Activated naive CD4-positive, alpha-beta T cell treated with anti-CD3 and anti-CD28 coated beads, Interleukin-2, amount 50 U/mL, for 24 hours (primary cell): ENCODE data around the gene OR2AT4.

Experiments
- H3K27ac Mint-ChIP-seq: one replicate; pipeline ENCODE4 v1.8.0; 2021; ENCODE audit warnings: mild to moderate bottlenecking, mixed read lengths
- H3K27me3 Mint-ChIP-seq: one replicate; pipeline ENCODE4 v1.8.0; 2021; ENCODE audit warnings: mixed read lengths
- H3K36me3 Mint-ChIP-seq: one replicate; pipeline ENCODE4 v1.8.0; 2021; ENCODE audit warnings: mixed read lengths
- H3K4me1 Mint-ChIP-seq: one replicate; pipeline ENCODE4 v1.8.0; 2021; ENCODE audit warnings: mixed read lengths
- H3K4me3 Mint-ChIP-seq: one replicate; pipeline ENCODE4 v1.8.0; 2021; ENCODE audit warnings: mild to moderate bottlenecking, mixed read lengths
- H3K9me3 Mint-ChIP-seq: one replicate; pipeline ENCODE4 v1.8.0; 2021; ENCODE audit warnings: mixed read lengths

The OR2AT4 gene

DNA sequence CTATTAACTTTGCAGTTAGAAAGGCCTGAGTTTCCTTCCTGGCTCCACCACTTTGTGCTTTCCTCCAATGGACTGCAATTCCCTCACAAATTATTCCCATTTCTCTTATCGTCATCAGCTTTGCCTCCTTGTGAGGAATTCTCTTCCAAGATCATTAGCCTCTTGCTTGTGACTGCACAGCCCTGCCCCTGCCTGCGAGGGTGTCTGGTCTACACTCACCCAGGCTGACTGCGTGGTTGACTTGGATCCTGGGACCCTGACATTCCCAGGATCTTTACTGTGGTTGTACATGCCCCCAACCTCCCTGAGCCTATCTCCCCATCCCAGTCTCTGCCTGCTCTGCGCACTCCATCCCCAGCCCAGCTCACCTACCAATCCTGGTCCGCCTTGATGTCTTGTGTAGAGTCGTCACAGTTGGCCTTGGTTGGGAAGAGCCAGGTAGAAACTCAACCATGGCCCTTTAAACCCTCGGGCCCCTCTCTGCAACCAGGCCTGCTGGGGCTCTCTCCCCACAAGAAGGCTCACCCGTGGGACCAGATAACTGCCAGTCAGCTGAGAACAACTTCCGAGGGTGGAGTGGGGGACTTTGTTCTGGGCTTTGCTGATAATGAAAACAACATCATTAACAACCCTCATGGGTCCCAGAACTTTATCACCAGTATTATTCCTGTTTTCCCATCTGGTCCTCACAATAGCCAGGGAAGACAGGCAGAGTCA lies at the start of gene OR2AT4:
TSS of gene OR2AT4 (minus strand) at position 421 of the 717 bp plus-strand sequence.
- Mint-ChIP-seq H3K27ac (no peak within 1 kb of the TSS), H3K4me1 (no peaks in the 10 kb centered on the region), H3K36me3 (no peaks in the 10 kb centered on the region), H3K27me3 (peaks cover 25% of the 10 kb centered on the region), H3K9me3 (no peaks in the 10 kb centered on the region), H3K4me3 (no peak within 1 kb of the TSS)

DNA sequence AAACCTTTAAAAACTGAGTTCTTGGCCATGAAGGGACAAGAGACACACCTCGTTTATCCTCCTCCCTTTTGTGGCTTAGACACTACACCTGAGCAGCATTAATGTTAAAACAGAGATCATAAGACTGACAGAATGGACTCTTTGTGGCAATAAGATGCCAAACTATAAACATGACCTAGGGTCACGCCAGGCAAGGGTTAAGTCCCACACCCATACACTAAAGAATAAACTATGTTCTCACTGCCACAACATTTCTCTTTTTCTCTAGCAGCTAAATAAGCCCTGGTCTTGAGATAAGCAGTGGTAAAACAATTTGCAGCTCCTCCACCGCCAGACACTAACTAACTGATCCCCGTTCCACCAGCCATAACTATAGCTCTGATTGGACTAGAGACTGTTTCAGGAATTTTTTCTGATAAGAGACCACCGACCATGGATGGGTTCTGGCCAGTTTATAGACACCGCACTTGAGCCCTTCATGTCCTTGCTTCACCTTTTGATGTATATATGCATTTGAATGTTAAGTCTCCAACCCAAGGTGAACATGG lies 49.4 kb upstream of the OR2AT4 start:
- Mint-ChIP-seq H3K4me3 (no peak overlapping the region), H3K27ac (no peak overlapping the region), H3K36me3 (no peaks in the 10 kb centered on the region), H3K9me3 (no peaks in the 10 kb centered on the region), H3K4me1 (peaks cover 33% of the 10 kb centered on the region), H3K27me3 (no peaks in the 10 kb centered on the region)

DNA sequence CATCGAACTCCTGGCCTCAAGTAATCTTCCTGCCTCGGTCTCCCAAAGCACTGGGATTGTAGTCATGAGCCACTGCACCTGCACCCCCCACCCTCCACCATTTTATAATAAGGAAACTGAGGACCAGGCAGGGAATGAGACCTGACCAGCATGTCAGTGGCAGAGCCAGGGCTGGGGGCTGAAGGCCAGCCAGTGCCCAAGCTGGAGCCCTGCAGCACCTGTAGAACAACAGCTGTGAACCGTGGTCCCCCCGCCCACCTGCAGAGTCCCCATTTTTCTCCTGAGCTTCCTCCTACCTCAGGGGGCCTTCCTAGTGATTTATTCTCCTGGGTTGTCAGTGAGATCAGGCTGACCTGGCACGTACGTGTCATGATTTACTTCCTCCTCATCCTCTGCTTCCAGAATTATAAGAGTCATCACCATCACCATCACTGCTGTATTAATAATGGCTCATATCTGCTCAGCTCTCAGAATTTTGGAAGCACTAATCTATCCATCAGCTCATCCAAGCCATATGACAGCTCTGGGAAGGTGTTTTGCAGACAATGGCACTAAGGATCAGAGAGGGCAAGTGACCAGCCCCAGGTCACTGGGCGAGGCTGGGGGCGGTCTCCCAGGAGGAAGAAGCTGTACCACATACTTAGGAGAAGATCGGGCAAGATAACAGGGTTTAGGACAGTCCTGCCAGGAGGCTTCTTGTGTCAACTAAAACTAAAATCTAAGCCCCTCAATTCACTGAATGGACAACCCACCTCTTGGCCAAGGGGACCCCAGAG lies 48.7 kb upstream of the OR2AT4 start:
- Mint-ChIP-seq H3K36me3 (no peaks in the 10 kb centered on the region), H3K9me3 (no peaks in the 10 kb centered on the region), H3K4me1 (peaks cover 40% of the 10 kb centered on the region), H3K4me3 (no peak overlapping the region), H3K27ac (no peak overlapping the region), H3K27me3 (no peaks in the 10 kb centered on the region)

DNA sequence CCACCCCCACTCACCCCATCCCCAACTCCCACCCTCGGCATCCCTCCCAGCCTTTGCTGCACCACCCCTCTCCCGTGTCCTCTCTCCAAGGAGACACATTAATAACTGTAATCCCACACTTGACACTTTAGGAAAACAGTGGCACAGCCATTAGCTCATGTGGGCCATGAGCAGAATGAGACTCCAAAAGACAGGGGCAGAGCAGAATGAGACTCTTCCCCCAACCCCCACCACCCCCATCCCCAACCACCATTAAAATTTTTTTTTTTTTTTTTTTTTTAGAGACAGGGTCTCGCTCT lies 48.0 kb upstream of the OR2AT4 start:
- H3K4me3 Mint-ChIP-seq = no peak overlapping the region
- H3K36me3 Mint-ChIP-seq = no peaks in the 10 kb centered on the region
- H3K27me3 Mint-ChIP-seq = no peaks in the 10 kb centered on the region
- H3K27ac Mint-ChIP-seq = peak overlapping the region; percentile 20
- no peaks in the 10 kb centered on the region for H3K9me3 Mint-ChIP-seq
- H3K4me1 Mint-ChIP-seq = peaks cover 41% of the 10 kb centered on the region

DNA sequence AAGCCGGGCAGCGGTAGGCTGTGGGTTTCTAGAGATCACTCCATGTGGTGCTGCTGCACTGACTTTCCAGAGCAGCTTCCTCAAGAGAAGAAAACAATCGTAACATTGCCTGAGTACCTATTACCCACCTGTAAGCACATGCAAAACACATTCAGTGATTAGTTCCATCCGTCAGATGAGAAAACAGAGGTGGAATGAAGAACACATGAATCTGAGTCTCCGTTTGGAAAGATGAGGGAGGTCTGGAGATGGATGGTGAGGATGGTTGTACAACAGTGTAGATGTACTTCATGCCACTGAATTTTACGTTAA lies 46.7 kb upstream of the OR2AT4 start:
- peak overlapping the region; percentile 60 for H3K4me3 Mint-ChIP-seq
- H3K27me3 Mint-ChIP-seq = no peaks in the 10 kb centered on the region
- H3K4me1 Mint-ChIP-seq = peaks cover 45% of the 10 kb centered on the region
- H3K27ac Mint-ChIP-seq = peak overlapping the region; percentile 79
- H3K36me3 Mint-ChIP-seq = no peaks in the 10 kb centered on the region
- H3K9me3 Mint-ChIP-seq = no peaks in the 10 kb centered on the region

GRCh38 chr11:75142714-75143419 lies 46.2 kb upstream of the OR2AT4 start:
- Mint-ChIP-seq H3K27ac (peak overlapping the region; percentile 79), H3K9me3 (no peaks in the 10 kb centered on the region), H3K4me3 (peak overlapping the region; percentile 60), H3K4me1 (peaks cover 45% of the 10 kb centered on the region), H3K27me3 (no peaks in the 10 kb centered on the region), H3K36me3 (no peaks in the 10 kb centered on the region)

GRCh38 chr11:75141166-75141565 lies 44.5 kb upstream of the OR2AT4 start:
- Mint-ChIP-seq H3K4me3 (no peak overlapping the region), H3K4me1 (peaks cover 45% of the 10 kb centered on the region), H3K27me3 (no peaks in the 10 kb centered on the region), H3K27ac (peak overlapping the region; percentile 79), H3K9me3 (no peaks in the 10 kb centered on the region), H3K36me3 (no peaks in the 10 kb centered on the region)

GRCh38 chr11:75140269-75141138 lies 43.8 kb upstream of the OR2AT4 start:
- H3K36me3 Mint-ChIP-seq = no peaks in the 10 kb centered on the region
- no peaks in the 10 kb centered on the region for H3K27me3 Mint-ChIP-seq
- H3K4me3 Mint-ChIP-seq = no peak overlapping the region
- peak overlapping the region; percentile 79 for H3K27ac Mint-ChIP-seq
- H3K4me1 Mint-ChIP-seq = peaks cover 45% of the 10 kb centered on the region
- H3K9me3 Mint-ChIP-seq = no peaks in the 10 kb centered on the region

- H3K27ac Mint-ChIP-seq = no peak overlapping the region
- H3K27me3 Mint-ChIP-seq = peaks cover 3% of the 10 kb centered on the region
- no peaks in the 10 kb centered on the region for H3K36me3 Mint-ChIP-seq
Observed at GRCh38 chr11:75135651-75136050, 39.0 kb upstream of the OR2AT4 start.

DNA sequence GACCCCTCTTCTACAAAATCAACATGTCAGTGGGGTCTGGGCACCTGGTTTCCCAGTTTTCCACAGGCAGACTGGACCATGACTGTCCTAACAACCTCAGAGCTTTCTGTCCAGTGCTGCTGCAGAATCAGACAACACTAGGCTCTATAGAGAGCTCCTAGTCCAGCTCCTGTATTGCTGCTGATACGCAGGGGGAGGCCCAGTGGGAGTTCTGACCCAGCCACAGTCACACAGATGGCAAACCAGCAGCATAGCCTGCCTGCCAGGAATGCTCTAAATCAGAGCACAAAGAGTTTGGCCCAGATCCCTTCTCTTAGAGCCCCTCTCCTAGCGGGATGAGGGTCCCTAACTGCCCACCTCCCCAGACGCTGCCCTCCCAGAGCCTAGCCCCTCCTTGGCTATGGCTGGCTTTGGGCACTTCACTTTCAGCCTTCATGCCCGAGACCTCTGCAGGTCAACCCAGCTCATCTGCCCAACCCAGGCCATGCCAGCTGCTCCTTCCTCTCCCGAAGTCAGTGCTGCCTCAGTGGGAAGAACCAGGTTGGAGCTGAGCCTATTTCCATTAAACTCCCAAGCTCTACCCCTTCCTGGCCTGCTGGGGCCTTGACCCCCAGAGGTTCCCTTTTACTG lies 38.5 kb upstream of the OR2AT4 start:
- Mint-ChIP-seq H3K9me3 (no peaks in the 10 kb centered on the region), H3K27ac (no peak overlapping the region), H3K36me3 (no peaks in the 10 kb centered on the region), H3K27me3 (peaks cover 3% of the 10 kb centered on the region), H3K4me3 (no peak overlapping the region), H3K4me1 (peaks cover 4% of the 10 kb centered on the region)

More at GRCh38 chr11:75135651-75136050, 39.0 kb upstream of the OR2AT4 start:
- no peak overlapping the region for H3K4me3 Mint-ChIP-seq
- H3K4me1 Mint-ChIP-seq = peaks cover 8% of the 10 kb centered on the region
- no peaks in the 10 kb centered on the region for H3K9me3 Mint-ChIP-seq

GRCh38 chr11:75133976-75134375 lies 37.3 kb upstream of the OR2AT4 start:
- Mint-ChIP-seq H3K27ac (no peak overlapping the region), H3K4me3 (no peak overlapping the region), H3K9me3 (no peaks in the 10 kb centered on the region), H3K27me3 (peaks cover 9% of the 10 kb centered on the region), H3K4me1 (no peaks in the 10 kb centered on the region), H3K36me3 (no peaks in the 10 kb centered on the region)

DNA sequence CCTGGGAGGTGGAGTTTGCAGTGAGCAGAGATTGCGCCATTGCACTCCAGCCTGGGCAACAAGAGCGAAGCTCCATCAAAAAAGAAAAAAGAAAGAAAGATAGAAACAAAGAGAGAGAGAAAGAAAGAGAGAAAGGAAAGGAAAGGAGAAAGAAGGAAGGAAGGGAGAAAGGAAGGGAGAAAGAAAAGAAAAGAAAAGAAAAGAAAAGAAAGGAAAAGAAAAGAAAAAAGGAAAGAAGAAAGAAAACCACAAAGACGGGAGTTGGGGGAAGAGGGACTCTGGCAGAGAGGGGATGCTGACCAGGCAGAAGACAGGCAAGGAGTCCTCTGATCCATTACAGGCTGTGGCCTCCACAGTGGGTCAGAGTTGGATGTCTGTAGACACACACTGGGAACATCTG lies 35.4 kb upstream of the OR2AT4 start:
- Mint-ChIP-seq H3K4me3 (no peak overlapping the region), H3K9me3 (no peaks in the 10 kb centered on the region)

DNA sequence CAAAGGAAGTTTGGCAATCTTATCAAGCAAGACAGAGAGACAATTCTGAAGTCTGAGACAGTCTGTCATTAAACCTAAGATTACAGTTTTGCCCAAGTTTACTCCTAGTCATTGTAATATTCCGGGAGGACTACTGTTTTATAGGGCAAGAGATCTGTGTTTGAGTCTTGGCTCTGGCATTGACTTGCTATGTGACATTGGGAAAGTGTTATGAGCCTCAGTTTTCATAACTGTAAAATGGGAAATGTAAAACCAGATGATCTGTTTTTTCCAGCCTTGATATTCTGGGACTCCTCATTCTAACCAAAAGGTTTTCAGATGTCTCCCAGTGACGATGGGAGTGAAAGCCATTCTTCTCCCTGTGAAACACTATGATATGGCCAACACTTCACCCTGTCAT lies 29.9 kb upstream of the OR2AT4 start:
- Mint-ChIP-seq H3K4me3 (no peak overlapping the region), H3K27ac (no peak overlapping the region), H3K27me3 (peaks cover 13% of the 10 kb centered on the region), H3K36me3 (no peaks in the 10 kb centered on the region), H3K9me3 (no peaks in the 10 kb centered on the region), H3K4me1 (no peaks in the 10 kb centered on the region)

More for the DNA sequence above, 35.4 kb upstream of the OR2AT4 start:
- no peaks in the 10 kb centered on the region for H3K36me3 Mint-ChIP-seq
- H3K27ac Mint-ChIP-seq = no peak overlapping the region
- H3K27me3 Mint-ChIP-seq = peaks cover 13% of the 10 kb centered on the region
- H3K4me1 Mint-ChIP-seq = no peaks in the 10 kb centered on the region

DNA sequence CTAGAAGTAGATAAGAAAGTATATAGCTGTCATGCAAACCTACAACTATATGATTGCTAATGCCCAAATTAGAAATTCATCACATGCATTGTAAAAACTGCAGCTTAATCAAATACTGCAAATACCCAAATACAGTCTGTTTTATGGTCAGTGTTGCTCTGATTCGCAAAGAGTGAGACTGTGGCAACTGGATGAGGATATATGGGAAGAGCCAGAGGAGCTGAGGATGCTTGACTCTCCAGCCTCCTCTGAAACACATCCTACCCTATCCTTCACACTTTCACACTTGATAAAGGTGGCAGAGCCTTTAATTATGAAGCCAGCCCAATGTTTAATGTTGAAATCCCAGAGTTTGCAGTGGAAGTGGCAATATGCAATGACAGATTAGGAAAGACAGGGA lies 21.9 kb upstream of the OR2AT4 start:
- Mint-ChIP-seq H3K9me3 (peaks cover 5% of the 10 kb centered on the region), H3K27me3 (peaks cover 12% of the 10 kb centered on the region), H3K36me3 (peaks cover 3% of the 10 kb centered on the region), H3K27ac (no peak overlapping the region), H3K4me3 (no peak overlapping the region), H3K4me1 (no peaks in the 10 kb centered on the region)

DNA sequence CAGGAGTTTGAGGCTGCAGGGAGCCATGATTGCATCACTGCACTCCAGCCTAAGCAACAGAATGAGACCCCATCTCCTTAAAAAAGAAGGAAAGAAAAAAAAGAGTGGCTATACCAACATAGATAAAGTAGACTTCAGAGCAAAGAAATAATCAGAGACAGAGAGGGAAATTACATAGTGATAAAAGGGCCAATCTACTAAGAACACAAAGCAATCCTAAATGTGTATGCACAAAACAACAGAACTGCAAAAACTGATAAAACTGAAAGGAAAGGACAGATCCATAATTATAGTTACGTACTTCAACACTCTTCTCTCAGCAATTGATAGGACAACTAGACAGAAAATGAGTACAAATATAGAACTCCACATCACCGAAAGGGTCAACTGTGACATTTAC lies 17.8 kb upstream of the OR2AT4 start:
- Mint-ChIP-seq H3K36me3 (peaks cover 3% of the 10 kb centered on the region), H3K4me1 (no peaks in the 10 kb centered on the region), H3K4me3 (no peak overlapping the region), H3K27ac (no peak overlapping the region), H3K9me3 (peaks cover 25% of the 10 kb centered on the region), H3K27me3 (peaks cover 14% of the 10 kb centered on the region)
